Measurements from ENCODE around the gene EPPIN. TPM values are rescaled to one million over a fixed set of nuclear protein-coding genes. Genes with fewer than 3 reads are reported as not detected.

EPPIN gene
- total and polyA plus RNA-seq, 12 donors = not detected

- 79 to 83% methylated on average over 2 of the region's 2 CpGs for WGBS, 2 donors
- peaks cover 0 to 2% (median 0%) of the 10 kb centered on the region in 11 donors for H3K9me3 ChIP-seq
Measured at GRCh38 chr20:45539382-45539781, 7.8 kb downstream of the EPPIN start, which contains the start of gene WFDC6. TSS of gene WFDC6 (minus strand) at chr20:45539482. CDS start at chr20:45539407, 75 bp downstream.

GRCh38 chr20:45538209-45538799 lies 8.9 kb downstream of the EPPIN start:
- ATAC-seq (no peak), DNase-seq (no peak)
- Histone ChIP-seq H3K4me3 (no peak overlapping the region), H3K9me3 (peaks cover 0 to 2% (median 0%) of the 10 kb centered on the region in 11 donors), H3K36me3 (no peaks in the 10 kb centered on the region), H3K4me1 (no peaks in the 10 kb centered on the region), H3K27ac (no peak overlapping the region), H3K27me3 (peaks cover 0 to 71% (median 33%) of the 10 kb centered on the region in 7 donors)
- no peak for TF ChIP-seq CTCF (IDR thresholded peaks at IDR 0.05)
- 61 to 62% methylated on average over 7 of the region's 7 CpGs for WGBS, 2 donors
- intact Hi-C loops (cut with DNase I) = no loop called here

More at GRCh38 chr20:45539382-45539781, 7.8 kb downstream of the EPPIN start, which contains the start of gene WFDC6:
- TF ChIP-seq CTCF (IDR thresholded peaks at IDR 0.05) = no peak
- Histone ChIP-seq H3K4me3 (no peak within 1 kb of the TSS), H3K27me3 (peaks cover 0 to 76% (median 38%) of the 10 kb centered on the region in 7 donors), H3K36me3 (no peaks in the 10 kb centered on the region), H3K27ac (no peak within 1 kb of the TSS), H3K4me1 (no peaks in the 10 kb centered on the region)
- DNase-seq = no peak
- intact Hi-C loops (cut with DNase I) = no loop called here
- no peak for ATAC-seq

GRCh38 chr20:45527294-45527693 lies 19.9 kb downstream of the EPPIN start:
- intact Hi-C loops (cut with DNase I) = no loop called here
- H3K27me3 ChIP-seq = peaks cover 0 to 50% (median 13%) of the 10 kb centered on the region in 7 donors
- no peak overlapping the region for H3K27ac ChIP-seq
- WGBS, 2 donors = 72 to 73% methylated on average over 4 of the region's 4 CpGs
- H3K36me3 ChIP-seq = no peaks in the 10 kb centered on the region
- no peak overlapping the region for H3K4me3 ChIP-seq
- no peak for TF ChIP-seq CTCF (IDR thresholded peaks at IDR 0.05)
- H3K9me3 ChIP-seq = no peaks in the 10 kb centered on the region
- DNase-seq (no peak), ATAC-seq (no peak)
- no peaks in the 10 kb centered on the region for H3K4me1 ChIP-seq

- no peaks in the 10 kb centered on the region for H3K36me3 ChIP-seq
- no peak for ATAC-seq
- H3K4me3 ChIP-seq = no peak overlapping the region
- DNase-seq = no peak
- intact Hi-C loops (cut with DNase I) = no loop called here
- no peaks in the 10 kb centered on the region for H3K9me3 ChIP-seq
- H3K27ac ChIP-seq = no peak overlapping the region
- WGBS, 2 donors = 65 to 68% methylated on average over 1 of the region's 1 CpG
- TF ChIP-seq CTCF (IDR thresholded peaks at IDR 0.05) = no peak
- peaks cover 0 to 32% (median 10%) of the 10 kb centered on the region in 7 donors for H3K27me3 ChIP-seq
- H3K4me1 ChIP-seq = no peaks in the 10 kb centered on the region
Measured at GRCh38 chr20:45523821-45524220, 23.4 kb downstream of the EPPIN start.

All from heart right ventricle (tissue), 16 donors.